ENCODE results near the gene RBKS.
A peak's percentile ranks its signal among the peaks of the same experiment; 100 is the strongest.
"Not testable (repeated sequence)": the region's sequence is repeated elsewhere in the genome, so short reads cannot be mapped to it uniquely, and the experiment has no call there.

Gene RBKS

GRCh38 chr2:27869763-27870162, 20.4 kb downstream of the RBKS start:
- no peak for DNase-seq

GRCh38 chr2:27866237-27866636, 23.9 kb downstream of the RBKS start:
- DNase-seq, result no peak

GRCh38 chr2:27863955-27864354, 26.2 kb downstream of the RBKS start:
- DNase-seq, result not testable (repeated sequence)

- no peak for DNase-seq
Measured at GRCh38 chr2:27863146-27863545, 27.0 kb downstream of the RBKS start.

- DNase-seq, result no peak
Measured at GRCh38 chr2:27860111-27860510, 30.1 kb downstream of the RBKS start.

- DNase-seq, result no peak
Measured at GRCh38 chr2:27857417-27858172, 32.6 kb downstream of the RBKS start.

GRCh38 chr2:27856956-27857355, 33.2 kb downstream of the RBKS start:
- DNase-seq, result no peak

- DNase-seq, result no peak
Measured at GRCh38 chr2:27856386-27856785, 33.8 kb downstream of the RBKS start.

- DNase-seq, result no peak
Measured at GRCh38 chr2:27855476-27855875, 34.7 kb downstream of the RBKS start.

- DNase-seq, result no peak
Measured at GRCh38 chr2:27854229-27854862, 35.8 kb downstream of the RBKS start.

GRCh38 chr2:27852691-27853090, 37.5 kb downstream of the RBKS start:
- DNase-seq, result no peak

- DNase-seq, result no peak
Measured at GRCh38 chr2:27849558-27850205, 40.5 kb downstream of the RBKS start.

- DNase-seq, result no peak
Measured at GRCh38 chr2:27847333-27847732, 42.9 kb downstream of the RBKS start.

GRCh38 chr2:27844821-27845255, 45.3 kb downstream of the RBKS start:
- no peak for DNase-seq

GRCh38 chr2:27843992-27844391, 46.2 kb downstream of the RBKS start:
- no peak for DNase-seq

GRCh38 chr2:27842894-27843293, 47.3 kb downstream of the RBKS start:
- no peak for DNase-seq

- no peak for DNase-seq
Measured at GRCh38 chr2:27839022-27839618, 51.1 kb downstream of the RBKS start.

- no peak for DNase-seq
Measured at GRCh38 chr2:27838502-27838901, 51.7 kb downstream of the RBKS start.

- no peak for DNase-seq
Measured at GRCh38 chr2:27833931-27834330, 56.3 kb downstream of the RBKS start.

- DNase-seq, result no peak
Measured at GRCh38 chr2:27832396-27832795, 57.8 kb downstream of the RBKS start.

GRCh38 chr2:27831279-27832050, 58.7 kb downstream of the RBKS start:
- peak; percentile 89 for DNase-seq

GRCh38 chr2:27830656-27831055, 59.5 kb downstream of the RBKS start:
- DNase-seq, result no peak

GRCh38 chr2:27829791-27830190, 60.4 kb downstream of the RBKS start:
- DNase-seq, result no peak

Measured in GF-D8 (cell line).